ENCODE data around the gene ADAM12.
"Not testable (repeated sequence)": the region's sequence is repeated elsewhere in the genome, so short reads cannot be mapped to it uniquely, and the experiment has no call there.

ADAM12 gene

GRCh38 chr10:126072622-126073021 lies 315.7 kb downstream of the ADAM12 start:
- FAIRE-seq, result no peak

GRCh38 chr10:126070476-126071215 lies 317.6 kb downstream of the ADAM12 start:
- FAIRE-seq, result no peak

- no peak for FAIRE-seq
Measured at GRCh38 chr10:126068322-126068721, 320.0 kb downstream of the ADAM12 start.

GRCh38 chr10:126066456-126066855 lies 321.8 kb downstream of the ADAM12 start:
- no peak for FAIRE-seq

- no peak for FAIRE-seq
Measured at GRCh38 chr10:126065751-126066377, 322.4 kb downstream of the ADAM12 start.

GRCh38 chr10:126064512-126064911 lies 323.8 kb downstream of the ADAM12 start:
- FAIRE-seq, result no peak

GRCh38 chr10:126063353-126063791 lies 324.9 kb downstream of the ADAM12 start:
- FAIRE-seq, result no peak

GRCh38 chr10:126062131-126063032 lies 325.9 kb downstream of the ADAM12 start:
- no peak for FAIRE-seq

GRCh38 chr10:126061526-126061925 lies 326.8 kb downstream of the ADAM12 start:
- FAIRE-seq, result no peak

GRCh38 chr10:126060261-126060931 lies 327.9 kb downstream of the ADAM12 start:
- no peak for FAIRE-seq

- FAIRE-seq, result no peak
Measured at GRCh38 chr10:126059076-126059826, 329.0 kb downstream of the ADAM12 start.

- FAIRE-seq, result no peak
Measured at GRCh38 chr10:126058507-126058906, 329.8 kb downstream of the ADAM12 start.

GRCh38 chr10:126058104-126058503 lies 330.2 kb downstream of the ADAM12 start:
- FAIRE-seq, result no peak

- FAIRE-seq, result no peak
Measured at GRCh38 chr10:126057494-126057893, 330.8 kb downstream of the ADAM12 start.

- FAIRE-seq, result no peak
Measured at GRCh38 chr10:126054191-126054590, 334.1 kb downstream of the ADAM12 start.

GRCh38 chr10:126052171-126052570 lies 336.1 kb downstream of the ADAM12 start:
- FAIRE-seq, result no peak

GRCh38 chr10:126049759-126050700 lies 338.2 kb downstream of the ADAM12 start:
- FAIRE-seq, result no peak

GRCh38 chr10:126047749-126048148 lies 340.5 kb downstream of the ADAM12 start:
- FAIRE-seq, result not testable (repeated sequence)

GRCh38 chr10:126046831-126047230 lies 341.4 kb downstream of the ADAM12 start:
- no peak for FAIRE-seq

- no peak for FAIRE-seq
Measured at GRCh38 chr10:126045861-126046260, 342.4 kb downstream of the ADAM12 start.

GRCh38 chr10:126043389-126043788 lies 344.9 kb downstream of the ADAM12 start:
- FAIRE-seq, result no peak

All from colon (tissue), 2 donors.